Gastrocnemius medialis (tissue), 4 donors: ENCODE measurements around the gene LRRC28.

Experiments
- CTCF ChIP-seq, 5 experiments: fragments of 450-650 bp in 3 of 5; fragments of 200-600 bp in 2 of 5; sonication (generic) in 2 of 5; IDR thresholded peaks in 4 of 5; conservative IDR thresholded peaks in 1 of 5; 1 replicate in 4 of 5; 2 replicates in 1 of 5; pipeline ENCODE4 v1.5.1; 2016 to 2019; ENCODE audit warnings: antibody characterized with exemption in 5 of 5, mild to moderate bottlenecking in 3 of 5, moderate library complexity in 3 of 5
- POLR2A ChIP-seq, 2 donors: fragments of 450-650 bp; IDR thresholded peaks; one replicate each; pipeline ENCODE4 v1.6.1; 2017; ENCODE audit warnings: antibody characterized with exemption in 2 of 2, mild to moderate bottlenecking in 2 of 2, moderate library complexity in 2 of 2

GRCh38 chr15:99250001-99250400 is 1.3 kb upstream of the LRRC28 start:
- no peak for TF ChIP-seq POLR2A (IDR thresholded peaks at IDR 0.05)
- no peak for TF ChIP-seq CTCF (IDR thresholded peaks at IDR 0.05 in 4 of 5, conservative IDR thresholded peaks at IDR 0.05 in 1 of 5)
